Lung (tissue), 12 donors: ENCODE measurements around the gene CHRNE. TPM values are rescaled to one million over a fixed set of nuclear protein-coding genes. Genes with fewer than 3 reads are reported as not detected.

Source experiments
- ATAC-seq: fragments of 200-7000 bp; cut with Tn5 transposase; one replicate; pipeline ENCODE4 v1.9.1; 2020; ENCODE audit warnings: moderate number of reproducible peaks; ENCODE audit not compliant: insufficient read depth, low FRiP score
- DNase-seq, 3 donors: peaks; one replicate each; pipeline ENCODE4 v3.0.0-alpha.2; 2013 to 2017
- H3K27ac ChIP-seq, 2 donors: one replicate each; pipeline ENCODE4 v1.5.1; 2013; ENCODE audit warnings: mild to moderate bottlenecking in 2 of 2, moderate library complexity in 2 of 2, control low read depth in 1 of 2, inconsistent platforms in 1 of 2, low read depth in 1 of 2, low read length in 1 of 2
- H3K27me3 ChIP-seq, 3 donors: one replicate each; pipeline ENCODE4 v1.5.1; 2013; ENCODE audit warnings: low read length in 2 of 3; ENCODE audit not compliant: control insufficient read depth in 3 of 3, insufficient read depth in 3 of 3
- H3K36me3 ChIP-seq, 4 donors: one replicate each; pipeline ENCODE4 v1.5.1; 2013; ENCODE audit warnings: low read length in 4 of 4, mild to moderate bottlenecking in 1 of 4, moderate library complexity in 1 of 4; ENCODE audit not compliant: control insufficient read depth in 4 of 4, insufficient read depth in 4 of 4
- H3K4me1 ChIP-seq, 5 donors: one replicate each; pipeline ENCODE4 v1.5.1; 2013; ENCODE audit warnings: low read length in 5 of 5, mild to moderate bottlenecking in 2 of 5, moderate library complexity in 1 of 5; ENCODE audit not compliant: control insufficient read depth in 5 of 5, insufficient read depth in 5 of 5
- H3K4me3 ChIP-seq: one replicate; pipeline ENCODE4 v1.5.1; 2013; ENCODE audit warnings: mild to moderate bottlenecking, control low read depth, moderate library complexity
- H3K9ac ChIP-seq, 2 donors: one replicate each; pipeline ENCODE4 v1.5.1; 2013; ENCODE audit warnings: low read length in 2 of 2, control low read depth in 1 of 2; ENCODE audit not compliant: insufficient read depth in 1 of 2
- H3K9me3 ChIP-seq, 4 donors: one replicate each; pipeline ENCODE4 v1.5.1; 2013; ENCODE audit warnings: low read length in 3 of 4, mild to moderate bottlenecking in 1 of 4, moderate library complexity in 1 of 4; ENCODE audit not compliant: control insufficient read depth in 4 of 4, insufficient read depth in 3 of 4
- CTCF ChIP-seq: IDR thresholded peaks from 2 replicates; pipeline ENCODE4 v1.5.1; 2012; ENCODE audit warnings: mild to moderate bottlenecking; ENCODE audit errors: control extremely low read depth, extremely low read depth
- WGBS, 2 donors: extraction: QIAGEN DNeasy Blood & Tissue Kit; methylation state at CpG; one replicate each; pipeline ENCODE4 v1.1.7; 2013; 5-methylcytosine and 5-hydroxymethylcytosine counted together
- polyA plus RNA-seq, 2 donors: library from polyadenylated mRNA; stranded (reverse); fragments of 200-250 nt; gene quantifications; one replicate each; pipeline ENCODE4 v1.2.1, GENCODE V29; 2013
- total RNA-seq, 2 donors: library from RNA; depleted of rRNA in 1 of 2; stranded (reverse); fragments of >200 nt in 1 of 2; gene quantifications; one replicate each; pipeline ENCODE4 v1.2.1, GENCODE V29; 2014 to 2021
- donor health status: control.
- donor health status: control.
- donor health status: Bipolar disorder and iron deficiency.
- donor health status: healthy.
- donor health status: DM: yes; HTN: yes; CAD: no.

The CHRNE gene
- total and polyA plus RNA-seq, 4 donors: 0.61 to 2.3 (median 1.00) TPM

GRCh38 chr17:4944554-4945175, 41.8 kb upstream of the CHRNE start:
- Histone ChIP-seq H3K4me1 (peaks cover 3 to 22% (median 11%) of the 10 kb centered on the region in 5 donors), H3K9ac (no peak overlapping the region), H3K27ac (peak overlapping the region; percentile 71 to 80), H3K4me3 (no peak overlapping the region), H3K36me3 (peaks cover 12 to 32% (median 27%) of the 10 kb centered on the region in 4 donors), H3K27me3 (no peaks in the 10 kb centered on the region), H3K9me3 (no peaks in the 10 kb centered on the region)
- 31 to 47% methylated on average over 8 of the region's 8 CpGs for WGBS, 2 donors
- ATAC-seq (no peak), DNase-seq (no peak)
- no peak for TF ChIP-seq CTCF

GRCh38 chr17:4944163-4944553, 41.3 kb upstream of the CHRNE start:
- DNase-seq: no peak
- no peak for ATAC-seq
- no peak for TF ChIP-seq CTCF
- Histone ChIP-seq H3K4me3 (no peak overlapping the region), H3K9ac (no peak overlapping the region), H3K9me3 (no peaks in the 10 kb centered on the region), H3K27me3 (no peaks in the 10 kb centered on the region), H3K36me3 (peaks cover 12 to 32% (median 27%) of the 10 kb centered on the region in 4 donors), H3K27ac (peak overlapping the region in 1 of 2 donors; percentile 80), H3K4me1 (peaks cover 3 to 25% (median 11%) of the 10 kb centered on the region in 5 donors)
- 31 to 39% methylated on average over 3 of the region's 3 CpGs for WGBS, 2 donors

- H3K27ac ChIP-seq: peak overlapping the region in 1 of 2 donors; percentile 5
- H3K27me3 ChIP-seq: no peaks in the 10 kb centered on the region
- no peak for ATAC-seq
- TF ChIP-seq CTCF: no peak
- WGBS, 2 donors: 76 to 88% methylated on average over 13 of the region's 13 CpGs
- peaks cover 12 to 36% (median 28%) of the 10 kb centered on the region in 4 donors for H3K36me3 ChIP-seq
- H3K9ac ChIP-seq: no peak overlapping the region
- H3K9me3 ChIP-seq: no peaks in the 10 kb centered on the region
- H3K4me1 ChIP-seq: peaks cover 3 to 36% (median 17%) of the 10 kb centered on the region in 5 donors
- DNase-seq: no peak
- no peak overlapping the region for H3K4me3 ChIP-seq
Measured at GRCh38 chr17:4942760-4943508, 40.0 kb upstream of the CHRNE start.
